Brain microvascular endothelial cell (primary cell): ENCODE results near the gene IL12RB2.
A peak's percentile ranks its signal among the peaks of the same experiment; 100 is the strongest.
"Not testable (repeated sequence)": the region's sequence is repeated elsewhere in the genome, so short reads cannot be mapped to it uniquely, and the experiment has no call there.

Experiments used
- DNase-seq: peaks from one replicate; pipeline ENCODE4 v3.0.0-alpha.2; 2020
- H3K27ac ChIP-seq: fragments of 250-450 bp; sonication (Bioruptor Pico); 2 replicates; pipeline ENCODE4 v1.5.1; 2020; ENCODE audit warnings: mild to moderate bottlenecking, moderate library complexity
- H3K27me3 ChIP-seq: fragments of 250-450 bp; sonication (Bioruptor Pico); replicated peaks from 2 replicates; pipeline ENCODE4 v1.5.1; 2020; ENCODE audit warnings: mild to moderate bottlenecking
- H3K36me3 ChIP-seq: fragments of 250-450 bp; sonication (Bioruptor Pico); replicated peaks from 2 replicates; pipeline ENCODE4 v1.5.1; 2020; ENCODE audit warnings: mild to moderate bottlenecking
- H3K4me3 ChIP-seq: 2 replicates; pipeline ENCODE4 v1.5.1; 2011; ENCODE audit warnings: low read depth, mild to moderate bottlenecking, control low read depth, low read length, moderate library complexity
- CTCF ChIP-seq: IDR thresholded peaks from 2 replicates; pipeline ENCODE4 v1.5.1; 2011; ENCODE audit warnings: low read depth, mild to moderate bottlenecking, moderate library complexity, low read length, control low read depth, inconsistent platforms; ENCODE audit errors: missing control alignments
- in situ Hi-C: cut with HindIII; loops from 2 replicates; pipeline ENCODE4 v1.10.0; 2017; ENCODE audit warnings: low sequenced_read_pairs, low pct_ligation_motif_present

Gene IL12RB2

GRCh38 chr1:67415041-67415440 lies 107.4 kb downstream of the IL12RB2 start:
- Histone ChIP-seq H3K36me3 (peaks cover 75% of the 10 kb centered on the region), H3K27ac (no peak overlapping the region), H3K27me3 (no peaks in the 10 kb centered on the region), H3K4me3 (no peak overlapping the region)
- no peak for DNase-seq
- no peak for TF ChIP-seq CTCF
- in situ Hi-C loops, result no loop called here

GRCh38 chr1:67417733-67418132 lies 110.1 kb downstream of the IL12RB2 start:
- H3K4me3 ChIP-seq, DNase-seq, H3K27ac ChIP-seq, H3K27me3 ChIP-seq, in situ Hi-C loops: not testable (repeated sequence)
- H3K36me3 ChIP-seq, result peaks cover 84% of the 10 kb centered on the region

- in situ Hi-C loops, result no loop called here
- Histone ChIP-seq H3K36me3 (peaks cover 87% of the 10 kb centered on the region), H3K27me3 (no peaks in the 10 kb centered on the region), H3K4me3 (no peak overlapping the region), H3K27ac (no peak overlapping the region)
- TF ChIP-seq CTCF, result no peak
- no peak for DNase-seq
Observed at GRCh38 chr1:67418839-67419586, 111.3 kb downstream of the IL12RB2 start.

- H3K4me3 ChIP-seq, result no peak overlapping the region
- no peak for DNase-seq
- H3K27ac ChIP-seq, result no peak overlapping the region
- peaks cover 88% of the 10 kb centered on the region for H3K36me3 ChIP-seq
- no peaks in the 10 kb centered on the region for H3K27me3 ChIP-seq
- in situ Hi-C loops, result no loop called here
- TF ChIP-seq CTCF, result no peak
Observed at GRCh38 chr1:67420835-67421492, 113.3 kb downstream of the IL12RB2 start.

GRCh38 chr1:67427465-67427864 lies 119.8 kb downstream of the IL12RB2 start:
- Histone ChIP-seq H3K27ac (no peak overlapping the region), H3K36me3 (peaks cover 34% of the 10 kb centered on the region), H3K27me3 (no peaks in the 10 kb centered on the region), H3K4me3 (peak overlapping the region; percentile 86)
- TF ChIP-seq CTCF, result no peak
- in situ Hi-C loops, result no loop called here
- DNase-seq, result no peak

- in situ Hi-C loops, result no loop called here
- no peak for DNase-seq
- no peak overlapping the region for H3K27ac ChIP-seq
- H3K27me3 ChIP-seq, result no peaks in the 10 kb centered on the region
- TF ChIP-seq CTCF, result no peak
- H3K4me3 ChIP-seq, result peak overlapping the region; percentile 86
- H3K36me3 ChIP-seq, result peaks cover 29% of the 10 kb centered on the region
Observed at GRCh38 chr1:67427947-67428346, 120.3 kb downstream of the IL12RB2 start.
